Psoas muscle (tissue), 8 donors: ENCODE results near the gene PRODH2. TPM values are rescaled to one million over a fixed set of nuclear protein-coding genes. Genes with fewer than 3 reads are reported as not detected.
"Not testable (repeated sequence)": the region's sequence is repeated elsewhere in the genome, so short reads cannot be mapped to it uniquely, and the experiment has no call there.

ENCODE experiments used
- ATAC-seq, 4 donors: fragments of 200-7000 bp; cut with Tn5 transposase; one replicate each; pipeline ENCODE4 v1.9.1; 2020; ENCODE audit warnings: moderate library complexity in 3 of 4, mild to moderate bottlenecking in 2 of 4
- DNase-seq, 2 donors: peaks; one replicate each; pipeline ENCODE4 v3.0.0-alpha.2; 2020
- H3K27ac ChIP-seq: fragments of 200-600 bp; one replicate; pipeline ENCODE4 v1.8.0; 2022
- H3K27me3 ChIP-seq, 3 donors: fragments of 200-600 bp in 1 of 3; one replicate each; pipeline versions ENCODE4 v1.6.1 to v1.8.0; 2013 to 2022; ENCODE audit warnings: low read length in 2 of 3, mild to moderate bottlenecking in 2 of 3, moderate library complexity in 1 of 3; ENCODE audit not compliant: insufficient read depth in 3 of 3
- H3K36me3 ChIP-seq, 2 donors: fragments of 200-600 bp in 1 of 2; one replicate each; pipeline versions ENCODE4 v1.6.1 to v1.8.0; 2013 to 2022; ENCODE audit warnings: low read depth in 1 of 2, mild to moderate bottlenecking in 1 of 2, moderate library complexity in 1 of 2; ENCODE audit not compliant: insufficient read depth in 1 of 2
- H3K4me1 ChIP-seq: fragments of 200-600 bp; one replicate; pipeline ENCODE4 v1.8.0; 2022
- H3K4me3 ChIP-seq: fragments of 200-600 bp; one replicate; pipeline ENCODE4 v1.8.0; 2022; ENCODE audit warnings: mild to moderate bottlenecking
- H3K9me3 ChIP-seq: fragments of 200-600 bp; one replicate; pipeline ENCODE4 v1.8.0; 2022
- WGBS, 3 donors: extraction: QIAGEN DNeasy Blood & Tissue Kit; methylation state at CpG; one replicate each; pipeline versions ENCODE4 v1.1.6 to v1.1.7; 2013; 5-methylcytosine and 5-hydroxymethylcytosine counted together
- intact Hi-C, 2 donors: fragments of 100-400 bp; cut with DNase I; formaldehyde crosslinking; loops; one replicate each; pipeline versions ENCODE4 v1.11.0 to v1.14.2; 2022
- polyA plus RNA-seq, 3 donors: library from polyadenylated mRNA; stranded (reverse); fragments of 200-250 nt; gene quantifications; one replicate each; pipeline ENCODE4 v1.2.3, GENCODE V29; 2013
- total RNA-seq, 4 donors: library from RNA; stranded (reverse); fragmentation: NEBNext Ultra II Directional in 2 of 4; extraction: Animal tissue kit (Norgen Biotek cat#: 25700) in 2 of 4; gene quantifications; one replicate each; pipeline versions ENCODE4 v1.2.1 to v1.2.4, GENCODE V29; 2021 to 2023
- TF ChIP-seq, protein P1 (sequence below): fragments of 200-600 bp; IDR thresholded peaks from one replicate; pipeline ENCODE4 v1.8.0; 2022; ENCODE audit warnings: antibody characterized with exemption
- donor health status: healthy with polysubstance abuse.
- donor health status: DM: no; HTN: no; CAD: no; lungs with moderate emphysema.
- donor health status: Bipolar disorder and iron deficiency.
- donor health status: healthy.
- donor health status: DM: yes; HTN: yes; CAD: no.
- donor health status: DM: no; HTN: no; CAD: no.
- donor health status: DM: no; HTN: no; CAD: no.
- donor health status: DM: yes; HTN: yes; CAD: no.

The PRODH2 gene
- total and polyA plus RNA-seq, 7 donors: not detected

DNA sequence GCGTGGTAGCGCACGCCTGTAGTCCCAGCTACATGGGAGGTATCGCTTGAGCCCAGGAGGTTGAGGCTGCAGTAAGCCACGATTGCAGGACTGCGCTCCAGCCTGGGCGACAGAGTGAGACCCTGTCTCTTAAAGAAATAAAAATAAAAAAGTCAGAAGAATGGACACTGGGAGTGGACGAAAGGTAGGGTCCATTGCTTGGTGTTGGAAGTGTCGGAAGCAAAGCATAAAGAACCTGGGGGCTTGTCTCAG, 37.7 kb downstream of the PRODH2 start:
- Histone ChIP-seq H3K27me3 (no peaks in the 10 kb centered on the region), H3K27ac (no peak overlapping the region), H3K4me1 (peaks cover 7% of the 10 kb centered on the region), H3K36me3 (peaks cover 0 to 15% of the 10 kb centered on the region in 2 donors), H3K9me3 (no peaks in the 10 kb centered on the region), H3K4me3 (peak overlapping the region; percentile 95)
- ATAC-seq (peak; percentile 9 to 43 (median 20)), DNase-seq (no peak)
- WGBS, 3 donors: 7 to 34% (median 21%) methylated on average over 9 of the region's 9 CpGs
- intact Hi-C loops: no loop called here
- TF ChIP-seq, protein P1, sequence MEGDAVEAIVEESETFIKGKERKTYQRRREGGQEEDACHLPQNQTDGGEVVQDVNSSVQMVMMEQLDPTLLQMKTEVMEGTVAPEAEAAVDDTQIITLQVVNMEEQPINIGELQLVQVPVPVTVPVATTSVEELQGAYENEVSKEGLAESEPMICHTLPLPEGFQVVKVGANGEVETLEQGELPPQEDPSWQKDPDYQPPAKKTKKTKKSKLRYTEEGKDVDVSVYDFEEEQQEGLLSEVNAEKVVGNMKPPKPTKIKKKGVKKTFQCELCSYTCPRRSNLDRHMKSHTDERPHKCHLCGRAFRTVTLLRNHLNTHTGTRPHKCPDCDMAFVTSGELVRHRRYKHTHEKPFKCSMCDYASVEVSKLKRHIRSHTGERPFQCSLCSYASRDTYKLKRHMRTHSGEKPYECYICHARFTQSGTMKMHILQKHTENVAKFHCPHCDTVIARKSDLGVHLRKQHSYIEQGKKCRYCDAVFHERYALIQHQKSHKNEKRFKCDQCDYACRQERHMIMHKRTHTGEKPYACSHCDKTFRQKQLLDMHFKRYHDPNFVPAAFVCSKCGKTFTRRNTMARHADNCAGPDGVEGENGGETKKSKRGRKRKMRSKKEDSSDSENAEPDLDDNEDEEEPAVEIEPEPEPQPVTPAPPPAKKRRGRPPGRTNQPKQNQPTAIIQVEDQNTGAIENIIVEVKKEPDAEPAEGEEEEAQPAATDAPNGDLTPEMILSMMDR: no peak

DNA sequence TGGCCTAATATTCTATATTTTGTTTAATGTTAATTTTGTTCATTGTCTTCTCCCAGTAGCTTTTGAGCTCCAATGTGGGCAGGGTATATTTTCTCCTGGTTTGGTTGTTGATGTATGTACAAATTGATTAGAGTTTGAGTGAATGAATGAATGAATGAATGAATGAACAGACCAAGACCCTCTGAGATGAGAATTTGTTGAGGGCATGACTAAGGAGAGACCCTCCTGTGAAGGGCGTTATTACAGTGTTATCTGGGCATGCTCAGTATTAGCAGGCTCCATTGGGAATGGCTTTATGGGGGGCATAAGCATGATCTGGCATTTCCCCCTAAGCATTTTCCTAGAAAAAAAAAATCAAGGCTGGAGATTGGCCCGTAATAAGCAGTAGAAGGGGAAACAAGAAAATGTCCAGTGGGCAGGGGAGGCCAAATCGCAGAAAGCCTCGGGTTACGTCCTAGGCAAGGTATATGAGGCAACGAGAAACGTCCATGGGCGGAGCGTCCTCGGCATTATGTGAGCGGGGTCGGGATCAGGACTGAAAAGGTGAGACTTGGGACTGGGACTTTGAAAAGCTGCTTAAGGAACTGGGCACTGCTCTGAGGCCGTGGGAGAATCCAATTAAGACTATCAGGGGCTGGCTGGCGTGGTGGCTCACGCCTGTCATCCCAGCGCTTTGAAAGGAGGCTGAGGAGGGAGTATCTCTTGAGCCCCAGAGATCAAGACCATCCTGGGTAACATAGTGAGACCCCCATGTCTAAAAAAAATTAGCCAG, 38.2 kb downstream of the PRODH2 start:
- no peaks in the 10 kb centered on the region for H3K9me3 ChIP-seq
- H3K27me3 ChIP-seq: no peaks in the 10 kb centered on the region
- DNase-seq (no peak), ATAC-seq (peak in 1 of 4 donors; percentile 10)
- 33 to 50% (median 40%) methylated on average over 16 of the region's 16 CpGs for WGBS, 3 donors
- intact Hi-C loops: no loop called here
- H3K4me3 ChIP-seq: peak overlapping the region; percentile 95
- peaks cover 0 to 12% of the 10 kb centered on the region in 2 donors for H3K36me3 ChIP-seq
- TF ChIP-seq, protein P1: no peak
- no peak overlapping the region for H3K27ac ChIP-seq
- H3K4me1 ChIP-seq: peaks cover 7% of the 10 kb centered on the region

DNA sequence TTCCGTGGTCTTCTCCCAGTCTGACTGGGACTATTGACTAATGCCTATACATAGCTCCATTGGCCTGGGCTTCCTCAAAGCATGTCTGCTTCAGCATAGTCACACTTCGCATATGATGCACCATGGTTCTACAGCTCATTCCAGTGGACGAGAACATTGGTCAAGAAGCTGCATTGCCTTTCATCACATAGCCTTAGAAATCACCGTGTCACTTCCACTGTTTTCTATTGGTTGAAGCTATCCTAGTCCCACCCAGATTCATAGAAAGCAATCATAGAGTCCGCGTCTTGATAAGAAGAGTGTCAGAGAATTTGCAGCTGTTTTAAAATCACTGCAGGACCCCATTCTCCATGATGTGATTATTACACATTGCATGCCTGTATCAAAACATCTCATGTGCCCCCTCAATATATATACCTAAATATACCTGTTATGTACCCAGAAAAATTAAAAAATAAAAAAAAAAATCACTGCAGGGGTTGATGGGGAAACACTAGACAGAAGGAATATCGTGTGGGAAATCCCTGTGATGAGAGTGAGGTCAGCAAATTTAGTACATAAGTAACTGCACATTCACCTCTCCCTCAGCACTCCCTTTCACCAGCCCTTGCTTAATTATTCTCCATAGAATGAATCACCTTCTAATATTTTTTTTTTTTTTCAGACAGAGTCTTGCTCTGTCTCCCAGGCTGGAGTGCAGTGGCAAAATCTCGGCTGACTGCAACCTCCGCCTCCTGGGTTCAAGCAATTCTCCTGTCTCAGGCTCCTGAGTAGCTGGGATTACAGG, 39.4 kb downstream of the PRODH2 start:
- Histone ChIP-seq H3K9me3 (no peaks in the 10 kb centered on the region), H3K36me3 (no peaks in the 10 kb centered on the region), H3K27ac (no peak overlapping the region), H3K4me1 (peaks cover 7% of the 10 kb centered on the region), H3K27me3 (no peaks in the 10 kb centered on the region), H3K4me3 (no peak overlapping the region)
- ATAC-seq (no peak), DNase-seq (no peak)
- TF ChIP-seq, protein P1: no peak
- intact Hi-C loops: no loop called here
- 45 to 59% (median 49%) methylated on average over 9 of the region's 9 CpGs for WGBS, 3 donors

DNA sequence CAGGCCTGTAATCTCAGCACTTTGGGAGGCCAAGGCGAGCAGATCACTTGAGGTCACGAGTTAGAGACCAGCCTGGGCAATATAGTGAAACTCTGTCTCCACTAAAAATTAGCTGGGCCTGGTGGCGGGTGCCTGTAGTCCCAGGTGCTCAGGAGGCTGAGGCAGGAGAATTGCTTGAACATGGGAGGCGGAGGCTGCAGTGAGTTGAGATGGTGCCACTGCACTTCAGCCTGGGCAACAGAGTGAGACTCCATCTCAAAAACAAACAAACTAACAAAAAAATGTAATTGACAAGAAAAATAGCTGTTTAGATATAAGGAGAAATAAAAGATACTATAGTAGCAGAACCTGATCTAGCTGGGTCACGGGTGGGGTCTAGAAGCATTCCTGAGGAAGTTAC, 40.3 kb downstream of the PRODH2 start:
- H3K4me1 ChIP-seq, H3K9me3 ChIP-seq, intact Hi-C loops, H3K27me3 ChIP-seq, H3K4me3 ChIP-seq, ATAC-seq, H3K36me3 ChIP-seq, DNase-seq, H3K27ac ChIP-seq: not testable (repeated sequence)
- 91 to 95% (median 94%) methylated on average over 5 of the region's 5 CpGs for WGBS, 3 donors

DNA sequence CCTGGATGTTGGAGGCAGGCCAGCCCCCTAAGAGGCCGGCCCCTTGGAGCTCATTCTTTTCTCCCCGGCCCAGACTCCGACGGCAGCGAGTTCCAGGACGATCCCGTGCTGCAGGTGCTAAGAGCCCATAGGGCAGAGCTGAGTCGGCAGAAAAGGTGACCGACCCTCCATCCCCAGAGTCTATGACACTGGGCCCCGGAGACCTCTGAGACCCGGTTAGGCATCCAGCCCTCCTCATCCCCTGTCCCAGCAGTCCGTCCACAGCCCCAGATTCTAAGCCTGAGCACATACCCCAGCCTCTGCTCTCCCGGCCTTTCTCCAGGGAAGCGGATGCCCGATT, 44.6 kb downstream of the PRODH2 start:
- intact Hi-C loops: no loop called here
- no peak overlapping the region for H3K27ac ChIP-seq
- no peak overlapping the region for H3K4me3 ChIP-seq
- DNase-seq (no peak), ATAC-seq (peak in 1 of 4 donors; percentile 4)
- no peaks in the 10 kb centered on the region for H3K4me1 ChIP-seq
- H3K27me3 ChIP-seq: no peaks in the 10 kb centered on the region
- 69 to 71% (median 69%) methylated on average over 15 of the region's 15 CpGs for WGBS, 3 donors
- H3K36me3 ChIP-seq: peaks cover 0 to 27% of the 10 kb centered on the region in 2 donors
- TF ChIP-seq, protein P1: no peak
- no peaks in the 10 kb centered on the region for H3K9me3 ChIP-seq
